Parathyroid adenoma (tissue), 2 donors: ENCODE measurements around the gene FBLN2.

Experiments
- H2AFZ ChIP-seq: fragments of 300-600 bp; sonication (generic); one replicate; pipeline ENCODE4 v1.7.0; 2017; ENCODE audit warnings: antibody characterized with exemption, mild to moderate bottlenecking
- H3K27ac ChIP-seq: fragments of 300-600 bp; sonication (generic); one replicate; pipeline ENCODE4 v1.7.0; 2017
- H3K27me3 ChIP-seq: fragments of 300-600 bp; sonication (generic); one replicate; pipeline ENCODE4 v1.7.0; 2017; ENCODE audit warnings: low read length; ENCODE audit not compliant: control insufficient read depth, insufficient read depth
- H3K36me3 ChIP-seq: fragments of 300-600 bp; sonication (generic); one replicate; pipeline ENCODE4 v1.7.0; 2017; ENCODE audit warnings: low read length; ENCODE audit not compliant: control insufficient read depth, insufficient read depth
- H3K4me1 ChIP-seq: fragments of 300-600 bp; sonication (generic); one replicate; pipeline ENCODE4 v1.7.0; 2017; ENCODE audit warnings: control low read depth
- H3K4me2 ChIP-seq: fragments of 300-600 bp; sonication (generic); one replicate; pipeline ENCODE4 v1.7.0; 2017; ENCODE audit warnings: low read length
- H3K4me3 ChIP-seq: fragments of 300-600 bp; sonication (generic); one replicate; pipeline ENCODE4 v1.7.0; 2017; ENCODE audit warnings: low read depth, low read length
- H3K79me2 ChIP-seq: fragments of 300-600 bp; sonication (generic); one replicate; pipeline ENCODE4 v1.7.0; 2017; ENCODE audit warnings: control low read depth
- H3K9ac ChIP-seq: fragments of 300-600 bp; sonication (generic); one replicate; pipeline ENCODE4 v1.7.0; 2017; ENCODE audit warnings: mild to moderate bottlenecking
- H3K9me3 ChIP-seq: fragments of 300-600 bp; sonication (generic); one replicate; pipeline ENCODE4 v1.7.0; 2017; ENCODE audit warnings: low read length; ENCODE audit not compliant: control insufficient read depth
- CTCF ChIP-seq: fragments of 300-600 bp; sonication (generic); IDR thresholded peaks from one replicate; pipeline ENCODE4 v1.7.0; 2017; ENCODE audit warnings: antibody characterized with exemption, mild to moderate bottlenecking
- donor health status: primary hyperparathyroidism.

The FBLN2 gene

GRCh38 chr3:13685721-13686120, 136.8 kb downstream of the FBLN2 start:
- Histone ChIP-seq H3K27me3 (no peaks in the 10 kb centered on the region), H3K4me3 (no peak overlapping the region), H3K4me2 (no peak overlapping the region), H3K27ac (no peak overlapping the region), H3K9ac (no peak overlapping the region), H3K79me2 (no peaks in the 10 kb centered on the region), H3K4me1 (no peaks in the 10 kb centered on the region), H3K36me3 (no peaks in the 10 kb centered on the region), H2AFZ (no peak overlapping the region), H3K9me3 (no peaks in the 10 kb centered on the region)
- no peak for TF ChIP-seq CTCF

- Histone ChIP-seq H3K9ac (no peak overlapping the region), H3K4me3 (no peak overlapping the region), H3K27me3 (no peaks in the 10 kb centered on the region), H3K4me2 (no peak overlapping the region), H3K79me2 (no peaks in the 10 kb centered on the region), H3K36me3 (no peaks in the 10 kb centered on the region), H3K9me3 (no peaks in the 10 kb centered on the region), H2AFZ (no peak overlapping the region), H3K4me1 (no peaks in the 10 kb centered on the region), H3K27ac (no peak overlapping the region)
- TF ChIP-seq CTCF: no peak
Measured at GRCh38 chr3:13686367-13687160, 137.6 kb downstream of the FBLN2 start.

GRCh38 chr3:13687517-13687943, 138.6 kb downstream of the FBLN2 start:
- no peaks in the 10 kb centered on the region for H3K36me3 ChIP-seq

More at GRCh38 chr3:13687517-13687943, 138.6 kb downstream of the FBLN2 start:
- Histone ChIP-seq H3K9ac (no peak overlapping the region), H3K4me3 (no peak overlapping the region), H2AFZ (no peak overlapping the region), H3K79me2 (no peaks in the 10 kb centered on the region), H3K27ac (no peak overlapping the region), H3K27me3 (no peaks in the 10 kb centered on the region), H3K4me2 (no peak overlapping the region), H3K9me3 (no peaks in the 10 kb centered on the region), H3K4me1 (no peaks in the 10 kb centered on the region)
- TF ChIP-seq CTCF: no peak
